H9 (cell line): ENCODE data around the gene PANK2. TPM values are rescaled to one million over a fixed set of nuclear protein-coding genes. Genes with fewer than 3 reads are reported as not detected.

ENCODE experiments used
- DNase-seq: peaks from one replicate; pipeline ENCODE4 v3.0.0-alpha.2; 2017
- H2AFZ ChIP-seq: one replicate; pipeline ENCODE4 v1.6.1; 2013; ENCODE audit warnings: mild to moderate bottlenecking, low read length, control low read depth, moderate library complexity
- H2AK5ac ChIP-seq: 2 replicates; pipeline ENCODE4 v1.6.1; 2013; ENCODE audit warnings: low read length, control low read depth, mixed read lengths; ENCODE audit not compliant: insufficient read length
- H2BK120ac ChIP-seq: one replicate; pipeline ENCODE4 v1.6.1; 2013; ENCODE audit warnings: low read depth, mild to moderate bottlenecking, low read length, control low read depth, inconsistent platforms; ENCODE audit not compliant: poor library complexity, severe bottlenecking
- H2BK12ac ChIP-seq: 2 replicates; pipeline ENCODE4 v1.6.1; 2013; ENCODE audit warnings: low read length, control low read depth, mixed read lengths, low read depth; ENCODE audit not compliant: insufficient read length
- H2BK15ac ChIP-seq: 2 replicates; pipeline ENCODE4 v1.6.1; 2013; ENCODE audit warnings: low read depth, low read length, control low read depth
- H2BK20ac ChIP-seq: one replicate; pipeline ENCODE4 v1.6.1; 2013; ENCODE audit warnings: low read depth, mild to moderate bottlenecking, low read length, control low read depth, inconsistent platforms; ENCODE audit not compliant: poor library complexity, severe bottlenecking
- H2BK5ac ChIP-seq: 2 replicates; pipeline ENCODE4 v1.6.1; 2013; ENCODE audit warnings: low read length, control low read depth, mixed read lengths; ENCODE audit not compliant: insufficient read length
- H3K14ac ChIP-seq: 2 replicates; pipeline ENCODE4 v1.6.1; 2013; ENCODE audit warnings: low read length, control low read depth; ENCODE audit not compliant: insufficient read depth
- H3K18ac ChIP-seq: 2 replicates; pipeline ENCODE4 v1.6.1; 2013; ENCODE audit warnings: low read depth, mild to moderate bottlenecking, mixed read lengths, low read length, control low read depth; ENCODE audit not compliant: insufficient read length
- H3K23ac ChIP-seq: 2 replicates; pipeline ENCODE4 v1.6.1; 2013; ENCODE audit warnings: low read length, control low read depth, mixed read lengths, low read depth; ENCODE audit not compliant: insufficient read length
- H3K23me2 ChIP-seq: 2 replicates; pipeline ENCODE4 v1.6.1; 2013; ENCODE audit warnings: low read depth, mild to moderate bottlenecking, mixed read lengths, low read length, control low read depth; ENCODE audit not compliant: insufficient read length, poor library complexity, severe bottlenecking
- H3K27ac ChIP-seq: 2 replicates; pipeline ENCODE4 v1.5.1; 2013; ENCODE audit warnings: low read length, control low read depth, mixed read lengths, low read depth; ENCODE audit not compliant: insufficient read length
- H3K27me3 ChIP-seq: 2 replicates; pipeline ENCODE4 v1.6.1; 2013; ENCODE audit warnings: low read length, control low read depth, inconsistent platforms; ENCODE audit not compliant: insufficient read depth
- H3K4ac ChIP-seq: 2 replicates; pipeline ENCODE4 v1.6.1; 2013; ENCODE audit warnings: low read depth, mild to moderate bottlenecking, control low read depth, inconsistent platforms, low read length, moderate library complexity
- H3K4me1 ChIP-seq: 2 replicates; pipeline ENCODE4 v1.6.1; 2013; ENCODE audit warnings: low read length, control low read depth, inconsistent platforms; ENCODE audit not compliant: insufficient read depth
- H3K4me2 ChIP-seq: 2 replicates; pipeline ENCODE4 v1.6.1; 2013; ENCODE audit warnings: low read length, control low read depth, mixed read lengths; ENCODE audit not compliant: insufficient read length, insufficient read depth
- H3K56ac ChIP-seq: 2 replicates; pipeline ENCODE4 v1.6.1; 2013; ENCODE audit warnings: low read depth, mild to moderate bottlenecking, mixed read lengths, low read length, control low read depth; ENCODE audit not compliant: insufficient read length
- H3K79me1 ChIP-seq: 2 replicates; pipeline ENCODE4 v1.6.1; 2013; ENCODE audit warnings: low read depth, mild to moderate bottlenecking, moderate library complexity, low read length, control low read depth, inconsistent platforms; ENCODE audit not compliant: insufficient read depth, poor library complexity, severe bottlenecking
- H3K79me2 ChIP-seq: 2 replicates; pipeline ENCODE4 v1.6.1; 2013; ENCODE audit warnings: low read length, control low read depth, inconsistent platforms; ENCODE audit not compliant: insufficient read depth
- H3K9ac ChIP-seq: 2 replicates; pipeline ENCODE4 v1.6.1; 2013; ENCODE audit warnings: low read length, control low read depth, mixed read lengths; ENCODE audit not compliant: insufficient read length; ENCODE audit errors: extremely low read depth
- H3K9me3 ChIP-seq: one replicate; pipeline ENCODE4 v1.6.1; 2013; ENCODE audit warnings: low read depth, low read length, inconsistent platforms; ENCODE audit not compliant: control insufficient read depth
- H3T11ph ChIP-seq: one replicate; pipeline ENCODE4 v1.6.1; 2013; ENCODE audit warnings: mild to moderate bottlenecking, low read length, control low read depth, inconsistent platforms
- H4K20me1 ChIP-seq: one replicate; pipeline ENCODE4 v1.6.1; 2013; ENCODE audit not compliant: control insufficient read depth, insufficient read length, insufficient read depth
- H4K5ac ChIP-seq: 2 replicates; pipeline ENCODE4 v1.6.1; 2013; ENCODE audit warnings: low read depth, mild to moderate bottlenecking, mixed read lengths, low read length, control low read depth; ENCODE audit not compliant: insufficient read length
- H4K8ac ChIP-seq: replicated peaks from 2 replicates; pipeline ENCODE4 v1.6.1; 2013; ENCODE audit warnings: low read length, control low read depth, mixed read lengths, low read depth; ENCODE audit not compliant: insufficient read length
- H4K91ac ChIP-seq: 2 replicates; pipeline ENCODE4 v1.6.1; 2013; ENCODE audit warnings: low read depth, mild to moderate bottlenecking, moderate library complexity, mixed read lengths, low read length, control low read depth; ENCODE audit not compliant: insufficient read length
- H3K27ac Mint-ChIP-seq, 3 experiments: 2 replicates in 2 of 3; 3 replicates in 1 of 3; pipeline ENCODE4 v1.8.0; 2020 to 2021; ENCODE audit warnings: mixed read lengths in 3 of 3, mild to moderate bottlenecking in 1 of 3, moderate library complexity in 1 of 3
- H3K27me3 Mint-ChIP-seq: 2 replicates; pipeline ENCODE4 v1.8.0; 2021; ENCODE audit warnings: low read depth, mild to moderate bottlenecking, moderate library complexity, mixed read lengths
- H3K36me3 Mint-ChIP-seq, 3 experiments: 2 replicates in 2 of 3; 3 replicates in 1 of 3; pipeline ENCODE4 v1.8.0; 2020 to 2021; ENCODE audit warnings: low read depth in 3 of 3, mixed read lengths in 3 of 3; ENCODE audit not compliant: insufficient read depth in 1 of 3
- H3K4me1 Mint-ChIP-seq, 2 experiments: 2 replicates each; pipeline ENCODE4 v1.8.0; 2020; ENCODE audit warnings: mixed read lengths in 2 of 2
- H3K4me3 Mint-ChIP-seq, 2 experiments: 2 replicates in 1 of 2; 3 replicates in 1 of 2; pipeline ENCODE4 v1.8.0; 2020 to 2021; ENCODE audit warnings: mild to moderate bottlenecking in 2 of 2, mixed read lengths in 2 of 2, moderate library complexity in 1 of 2
- H3K9me3 Mint-ChIP-seq, 2 experiments: 2 replicates in 1 of 2; 3 replicates in 1 of 2; pipeline ENCODE4 v1.8.0; 2020; ENCODE audit warnings: mild to moderate bottlenecking in 2 of 2, mixed read lengths in 2 of 2, moderate library complexity in 1 of 2
- WGBS: extraction: QIAGEN DNeasy Blood & Tissue Kit; methylation state at CpG from one replicate; pipeline ENCODE4 v1.1.7; 2013; ENCODE audit warnings: missing lambda C conversion rate, low lambda C conversion rate, mixed read lengths; ENCODE audit not compliant: insufficient read length; ENCODE audit errors: extremely low coverage; 5-methylcytosine and 5-hydroxymethylcytosine counted together
- total RNA-seq: library from RNA; stranded (reverse); gene quantifications from 2 replicates; pipeline ENCODE4 v1.2.1, GENCODE V29; 2021
- TF ChIP-seq, protein P1 (sequence below): fragments of 200-600 bp; sonication (generic); conservative IDR thresholded peaks from 3 replicates; pipeline ENCODE4 v1.8.0; 2021; ENCODE audit warnings: antibody characterized with exemption, mild to moderate bottlenecking

PANK2 gene
- total RNA-seq, 1 experiment from 2014 or later: 65.4 TPM

DNA sequence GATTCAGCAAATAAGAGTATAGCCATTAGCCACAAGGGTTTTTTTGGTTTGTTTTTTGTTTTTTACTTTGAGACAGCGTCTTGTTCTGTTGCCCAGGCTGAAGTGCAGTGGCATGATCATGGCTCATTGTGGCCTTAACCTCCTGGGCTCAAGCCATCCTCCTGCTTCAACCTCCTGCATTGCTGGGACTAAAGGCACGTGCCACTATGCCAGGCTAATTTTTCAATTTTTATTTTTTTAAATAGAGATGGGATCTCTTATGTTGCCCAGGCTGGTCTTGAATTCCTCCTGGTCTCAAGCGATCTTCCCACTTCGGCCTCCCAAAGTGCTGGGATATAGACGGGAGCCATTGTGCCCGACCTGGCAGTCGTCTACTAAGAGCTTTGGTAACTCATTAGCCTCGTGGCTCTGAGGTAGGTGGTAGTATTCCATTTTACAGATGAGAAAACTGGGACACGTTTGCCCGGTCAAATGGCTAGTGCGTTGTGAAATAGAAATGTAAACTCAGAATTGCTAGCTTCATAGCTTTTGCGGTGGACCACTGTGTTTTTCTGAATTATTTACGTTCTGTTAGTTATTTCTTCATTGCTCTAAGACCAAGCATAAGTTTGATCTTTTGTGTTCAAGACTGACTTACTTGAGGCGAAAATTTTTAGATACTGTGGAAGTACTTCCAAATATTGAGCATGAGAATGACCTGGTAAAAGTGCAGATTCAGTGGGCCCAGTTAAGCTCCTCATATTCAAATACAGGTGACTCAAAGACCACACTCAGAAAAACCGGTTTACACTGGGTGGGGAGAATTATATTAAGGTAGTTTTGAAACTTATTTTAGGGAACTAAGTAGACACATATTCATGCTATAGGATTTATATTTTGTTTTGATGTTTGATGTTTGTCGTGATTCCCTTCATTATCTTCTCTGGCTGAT is 2.1 kb downstream of the PANK2 start:
- H2AFZ ChIP-seq: no peak overlapping the region
- Mint-ChIP-seq H3K4me1 (peaks cover 47 to 51% of the 10 kb centered on the region in 2 experiments), H3K27ac (peak overlapping the region; percentile 30 to 88 (median 36); a peak in 4 of 7 replicates), H3K27me3 (no peaks in the 10 kb centered on the region), H3K9me3 (peaks cover 4 to 5% of the 10 kb centered on the region in 2 experiments; a peak in 2 of 5 replicates), H3K36me3 (peaks cover 31 to 59% (median 40%) of the 10 kb centered on the region in 3 experiments), H3K4me3 (peak overlapping the region; percentile 93 to 96)
- peak overlapping the region; percentile 96 for H3K9ac ChIP-seq
- H3K79me1 ChIP-seq: no peaks in the 10 kb centered on the region
- H2AK5ac ChIP-seq: no peak overlapping the region
- H4K8ac ChIP-seq: no peak overlapping the region
- H2BK12ac ChIP-seq: no peak overlapping the region
- no peak overlapping the region for H4K91ac ChIP-seq
- DNase-seq: no peak
- no peaks in the 10 kb centered on the region for H4K20me1 ChIP-seq
- no peak overlapping the region for H4K5ac ChIP-seq
- no peak overlapping the region for H2BK20ac ChIP-seq
- H3K9me3 ChIP-seq: no peaks in the 10 kb centered on the region
- H3K23ac ChIP-seq: no peak overlapping the region
- H3K4me2 ChIP-seq: peak overlapping the region; percentile 83
- H3K18ac ChIP-seq: no peak overlapping the region
- H3K4me1 ChIP-seq: peaks cover 4% of the 10 kb centered on the region; the same call in 1 of the 2 replicates
- H3K4ac ChIP-seq: no peak overlapping the region
- H3K23me2 ChIP-seq: peaks cover 20% of the 10 kb centered on the region
- H3K79me2 ChIP-seq: peaks cover 66% of the 10 kb centered on the region
- WGBS: no CpG with 5 or more reads among the region's 16 CpGs
- no peak overlapping the region for H2BK15ac ChIP-seq
- no peak overlapping the region for H3K56ac ChIP-seq
- no peak overlapping the region for H3T11ph ChIP-seq
- TF ChIP-seq, protein P1, sequence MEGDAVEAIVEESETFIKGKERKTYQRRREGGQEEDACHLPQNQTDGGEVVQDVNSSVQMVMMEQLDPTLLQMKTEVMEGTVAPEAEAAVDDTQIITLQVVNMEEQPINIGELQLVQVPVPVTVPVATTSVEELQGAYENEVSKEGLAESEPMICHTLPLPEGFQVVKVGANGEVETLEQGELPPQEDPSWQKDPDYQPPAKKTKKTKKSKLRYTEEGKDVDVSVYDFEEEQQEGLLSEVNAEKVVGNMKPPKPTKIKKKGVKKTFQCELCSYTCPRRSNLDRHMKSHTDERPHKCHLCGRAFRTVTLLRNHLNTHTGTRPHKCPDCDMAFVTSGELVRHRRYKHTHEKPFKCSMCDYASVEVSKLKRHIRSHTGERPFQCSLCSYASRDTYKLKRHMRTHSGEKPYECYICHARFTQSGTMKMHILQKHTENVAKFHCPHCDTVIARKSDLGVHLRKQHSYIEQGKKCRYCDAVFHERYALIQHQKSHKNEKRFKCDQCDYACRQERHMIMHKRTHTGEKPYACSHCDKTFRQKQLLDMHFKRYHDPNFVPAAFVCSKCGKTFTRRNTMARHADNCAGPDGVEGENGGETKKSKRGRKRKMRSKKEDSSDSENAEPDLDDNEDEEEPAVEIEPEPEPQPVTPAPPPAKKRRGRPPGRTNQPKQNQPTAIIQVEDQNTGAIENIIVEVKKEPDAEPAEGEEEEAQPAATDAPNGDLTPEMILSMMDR: no peak
- H3K27me3 ChIP-seq: no peaks in the 10 kb centered on the region
- H2BK5ac ChIP-seq: no peak overlapping the region
- no peak overlapping the region for H2BK120ac ChIP-seq
- H3K27ac ChIP-seq: no peak overlapping the region
- H3K14ac ChIP-seq: no peak overlapping the region
